Measurements from ENCODE around the gene PUM2.

- TF ChIP-seq, protein P1, sequence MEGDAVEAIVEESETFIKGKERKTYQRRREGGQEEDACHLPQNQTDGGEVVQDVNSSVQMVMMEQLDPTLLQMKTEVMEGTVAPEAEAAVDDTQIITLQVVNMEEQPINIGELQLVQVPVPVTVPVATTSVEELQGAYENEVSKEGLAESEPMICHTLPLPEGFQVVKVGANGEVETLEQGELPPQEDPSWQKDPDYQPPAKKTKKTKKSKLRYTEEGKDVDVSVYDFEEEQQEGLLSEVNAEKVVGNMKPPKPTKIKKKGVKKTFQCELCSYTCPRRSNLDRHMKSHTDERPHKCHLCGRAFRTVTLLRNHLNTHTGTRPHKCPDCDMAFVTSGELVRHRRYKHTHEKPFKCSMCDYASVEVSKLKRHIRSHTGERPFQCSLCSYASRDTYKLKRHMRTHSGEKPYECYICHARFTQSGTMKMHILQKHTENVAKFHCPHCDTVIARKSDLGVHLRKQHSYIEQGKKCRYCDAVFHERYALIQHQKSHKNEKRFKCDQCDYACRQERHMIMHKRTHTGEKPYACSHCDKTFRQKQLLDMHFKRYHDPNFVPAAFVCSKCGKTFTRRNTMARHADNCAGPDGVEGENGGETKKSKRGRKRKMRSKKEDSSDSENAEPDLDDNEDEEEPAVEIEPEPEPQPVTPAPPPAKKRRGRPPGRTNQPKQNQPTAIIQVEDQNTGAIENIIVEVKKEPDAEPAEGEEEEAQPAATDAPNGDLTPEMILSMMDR (IDR thresholded peaks at IDR 0.05) = no peak
- TF ChIP-seq POLR2A (IDR thresholded peaks at IDR 0.05) = no peak
These were observed 46.2 kb downstream of the PUM2 start for GRCh38 chr2:20304411-20304810.
